IMR-90 (cell line): ENCODE results near the gene TGFA.

Experiments used
- BHLHE40 ChIP-seq: fragments of 150-350 bp; IDR thresholded peaks from 2 replicates; pipeline ENCODE4 v1.6.1; 2016; ENCODE audit warnings: mild to moderate bottlenecking, low read depth, low read length
- CEBPB ChIP-seq: IDR thresholded peaks from 2 replicates; pipeline ENCODE4 v1.6.1; 2012; ENCODE audit warnings: low read depth, low read length, improper control_type of control experiment
- CHD1 ChIP-seq: IDR thresholded peaks from 2 replicates; pipeline ENCODE4 v1.6.1; 2012; ENCODE audit warnings: low read depth, low read length, improper control_type of control experiment
- CTCF ChIP-seq: conservative IDR thresholded peaks from 2 replicates; pipeline ENCODE4 v1.5.1; 2012; ENCODE audit warnings: mild to moderate bottlenecking, low read depth, low read length, improper control_type of control experiment
- MAFK ChIP-seq: IDR thresholded peaks from 2 replicates; pipeline ENCODE4 v1.6.1; 2012; ENCODE audit warnings: low read depth, low read length, improper control_type of control experiment
- POLR2A ChIP-seq: IDR thresholded peaks from 2 replicates; pipeline ENCODE4 v1.6.1; 2012; ENCODE audit warnings: mild to moderate bottlenecking, low read depth, low read length
- SMC3 ChIP-seq: fragments of 150-350 bp; IDR thresholded peaks from 2 replicates; pipeline ENCODE4 v1.6.1; 2016; ENCODE audit warnings: low read depth, mild to moderate bottlenecking, antibody characterized with exemption, low read length, moderate library complexity
- TF ChIP-seq, protein P1 (sequence below): fragments of 150-350 bp; IDR thresholded peaks from 2 replicates; pipeline ENCODE4 v1.6.1; 2017; ENCODE audit warnings: mild to moderate bottlenecking, antibody characterized with exemption, low read length, low read depth

DNA sequence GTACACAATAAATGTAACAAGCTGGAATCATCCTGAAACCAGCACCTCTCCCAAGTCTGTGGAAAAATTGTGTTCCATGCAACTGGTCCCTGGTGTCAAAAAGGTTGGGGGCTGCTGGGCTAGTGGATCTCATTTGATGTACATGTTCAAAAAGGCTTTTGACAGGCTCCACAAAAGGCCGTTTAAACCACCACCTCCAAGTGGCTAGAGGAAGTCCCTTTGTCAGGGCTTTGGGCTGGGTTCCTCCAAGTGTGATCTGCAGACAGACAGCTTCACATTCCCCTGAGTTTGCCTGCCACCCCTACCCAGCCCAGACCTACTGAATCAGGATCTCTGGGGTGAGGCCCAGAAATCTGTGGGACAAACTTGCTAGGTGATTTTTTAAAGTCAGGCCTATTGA is 84.7 kb downstream of the TGFA start:
- TF ChIP-seq CHD1 (no peak), CTCF (no peak), POLR2A (no peak), MAFK (no peak), SMC3 (no peak), BHLHE40 (no peak), CEBPB (no peak)
- TF ChIP-seq, protein P1, sequence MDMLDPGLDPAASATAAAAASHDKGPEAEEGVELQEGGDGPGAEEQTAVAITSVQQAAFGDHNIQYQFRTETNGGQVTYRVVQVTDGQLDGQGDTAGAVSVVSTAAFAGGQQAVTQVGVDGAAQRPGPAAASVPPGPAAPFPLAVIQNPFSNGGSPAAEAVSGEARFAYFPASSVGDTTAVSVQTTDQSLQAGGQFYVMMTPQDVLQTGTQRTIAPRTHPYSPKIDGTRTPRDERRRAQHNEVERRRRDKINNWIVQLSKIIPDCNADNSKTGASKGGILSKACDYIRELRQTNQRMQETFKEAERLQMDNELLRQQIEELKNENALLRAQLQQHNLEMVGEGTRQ, result no peak
